H9 (cell line): Measurements from ENCODE around the gene PRPF38B. TPM values are rescaled to one million over a fixed set of nuclear protein-coding genes. Genes with fewer than 3 reads are reported as not detected.

ENCODE experiments used
- DNase-seq: peaks from one replicate; pipeline ENCODE4 v3.0.0-alpha.2; 2017
- H2AFZ ChIP-seq: one replicate; pipeline ENCODE4 v1.6.1; 2013; ENCODE audit warnings: mild to moderate bottlenecking, low read length, control low read depth, moderate library complexity
- H2AK5ac ChIP-seq: 2 replicates; pipeline ENCODE4 v1.6.1; 2013; ENCODE audit warnings: low read length, control low read depth, mixed read lengths; ENCODE audit not compliant: insufficient read length
- H2BK120ac ChIP-seq: one replicate; pipeline ENCODE4 v1.6.1; 2013; ENCODE audit warnings: low read depth, mild to moderate bottlenecking, low read length, control low read depth, inconsistent platforms; ENCODE audit not compliant: poor library complexity, severe bottlenecking
- H2BK12ac ChIP-seq: 2 replicates; pipeline ENCODE4 v1.6.1; 2013; ENCODE audit warnings: low read length, control low read depth, mixed read lengths, low read depth; ENCODE audit not compliant: insufficient read length
- H2BK15ac ChIP-seq: 2 replicates; pipeline ENCODE4 v1.6.1; 2013; ENCODE audit warnings: low read depth, low read length, control low read depth
- H2BK20ac ChIP-seq: one replicate; pipeline ENCODE4 v1.6.1; 2013; ENCODE audit warnings: low read depth, mild to moderate bottlenecking, low read length, control low read depth, inconsistent platforms; ENCODE audit not compliant: poor library complexity, severe bottlenecking
- H2BK5ac ChIP-seq: 2 replicates; pipeline ENCODE4 v1.6.1; 2013; ENCODE audit warnings: low read length, control low read depth, mixed read lengths; ENCODE audit not compliant: insufficient read length
- H3K14ac ChIP-seq: 2 replicates; pipeline ENCODE4 v1.6.1; 2013; ENCODE audit warnings: low read length, control low read depth; ENCODE audit not compliant: insufficient read depth
- H3K18ac ChIP-seq: 2 replicates; pipeline ENCODE4 v1.6.1; 2013; ENCODE audit warnings: low read depth, mild to moderate bottlenecking, mixed read lengths, low read length, control low read depth; ENCODE audit not compliant: insufficient read length
- H3K23ac ChIP-seq: 2 replicates; pipeline ENCODE4 v1.6.1; 2013; ENCODE audit warnings: low read length, control low read depth, mixed read lengths, low read depth; ENCODE audit not compliant: insufficient read length
- H3K23me2 ChIP-seq: 2 replicates; pipeline ENCODE4 v1.6.1; 2013; ENCODE audit warnings: low read depth, mild to moderate bottlenecking, mixed read lengths, low read length, control low read depth; ENCODE audit not compliant: insufficient read length, poor library complexity, severe bottlenecking
- H3K27ac ChIP-seq: 2 replicates; pipeline ENCODE4 v1.5.1; 2013; ENCODE audit warnings: low read length, control low read depth, mixed read lengths, low read depth; ENCODE audit not compliant: insufficient read length
- H3K27me3 ChIP-seq: 2 replicates; pipeline ENCODE4 v1.6.1; 2013; ENCODE audit warnings: low read length, control low read depth, inconsistent platforms; ENCODE audit not compliant: insufficient read depth
- H3K4ac ChIP-seq: 2 replicates; pipeline ENCODE4 v1.6.1; 2013; ENCODE audit warnings: low read depth, mild to moderate bottlenecking, control low read depth, inconsistent platforms, low read length, moderate library complexity
- H3K4me1 ChIP-seq: 2 replicates; pipeline ENCODE4 v1.6.1; 2013; ENCODE audit warnings: low read length, control low read depth, inconsistent platforms; ENCODE audit not compliant: insufficient read depth
- H3K4me2 ChIP-seq: 2 replicates; pipeline ENCODE4 v1.6.1; 2013; ENCODE audit warnings: low read length, control low read depth, mixed read lengths; ENCODE audit not compliant: insufficient read length, insufficient read depth
- H3K56ac ChIP-seq: 2 replicates; pipeline ENCODE4 v1.6.1; 2013; ENCODE audit warnings: low read depth, mild to moderate bottlenecking, mixed read lengths, low read length, control low read depth; ENCODE audit not compliant: insufficient read length
- H3K79me1 ChIP-seq: 2 replicates; pipeline ENCODE4 v1.6.1; 2013; ENCODE audit warnings: low read depth, mild to moderate bottlenecking, moderate library complexity, low read length, control low read depth, inconsistent platforms; ENCODE audit not compliant: insufficient read depth, poor library complexity, severe bottlenecking
- H3K79me2 ChIP-seq: 2 replicates; pipeline ENCODE4 v1.6.1; 2013; ENCODE audit warnings: low read length, control low read depth, inconsistent platforms; ENCODE audit not compliant: insufficient read depth
- H3K9ac ChIP-seq: 2 replicates; pipeline ENCODE4 v1.6.1; 2013; ENCODE audit warnings: low read length, control low read depth, mixed read lengths; ENCODE audit not compliant: insufficient read length; ENCODE audit errors: extremely low read depth
- H3K9me3 ChIP-seq: one replicate; pipeline ENCODE4 v1.6.1; 2013; ENCODE audit warnings: low read depth, low read length, inconsistent platforms; ENCODE audit not compliant: control insufficient read depth
- H3T11ph ChIP-seq: one replicate; pipeline ENCODE4 v1.6.1; 2013; ENCODE audit warnings: mild to moderate bottlenecking, low read length, control low read depth, inconsistent platforms
- H4K20me1 ChIP-seq: one replicate; pipeline ENCODE4 v1.6.1; 2013; ENCODE audit not compliant: control insufficient read depth, insufficient read length, insufficient read depth
- H4K5ac ChIP-seq: 2 replicates; pipeline ENCODE4 v1.6.1; 2013; ENCODE audit warnings: low read depth, mild to moderate bottlenecking, mixed read lengths, low read length, control low read depth; ENCODE audit not compliant: insufficient read length
- H4K8ac ChIP-seq: replicated peaks from 2 replicates; pipeline ENCODE4 v1.6.1; 2013; ENCODE audit warnings: low read length, control low read depth, mixed read lengths, low read depth; ENCODE audit not compliant: insufficient read length
- H4K91ac ChIP-seq: 2 replicates; pipeline ENCODE4 v1.6.1; 2013; ENCODE audit warnings: low read depth, mild to moderate bottlenecking, moderate library complexity, mixed read lengths, low read length, control low read depth; ENCODE audit not compliant: insufficient read length
- H3K27ac Mint-ChIP-seq, 3 experiments: 2 replicates in 2 of 3; 3 replicates in 1 of 3; pipeline ENCODE4 v1.8.0; 2020 to 2021; ENCODE audit warnings: mixed read lengths in 3 of 3, mild to moderate bottlenecking in 1 of 3, moderate library complexity in 1 of 3
- H3K27me3 Mint-ChIP-seq: 2 replicates; pipeline ENCODE4 v1.8.0; 2021; ENCODE audit warnings: low read depth, mild to moderate bottlenecking, moderate library complexity, mixed read lengths
- H3K36me3 Mint-ChIP-seq, 3 experiments: 2 replicates in 2 of 3; 3 replicates in 1 of 3; pipeline ENCODE4 v1.8.0; 2020 to 2021; ENCODE audit warnings: low read depth in 3 of 3, mixed read lengths in 3 of 3; ENCODE audit not compliant: insufficient read depth in 1 of 3
- H3K4me1 Mint-ChIP-seq, 2 experiments: 2 replicates each; pipeline ENCODE4 v1.8.0; 2020; ENCODE audit warnings: mixed read lengths in 2 of 2
- H3K4me3 Mint-ChIP-seq, 2 experiments: 2 replicates in 1 of 2; 3 replicates in 1 of 2; pipeline ENCODE4 v1.8.0; 2020 to 2021; ENCODE audit warnings: mild to moderate bottlenecking in 2 of 2, mixed read lengths in 2 of 2, moderate library complexity in 1 of 2
- H3K9me3 Mint-ChIP-seq, 2 experiments: 2 replicates in 1 of 2; 3 replicates in 1 of 2; pipeline ENCODE4 v1.8.0; 2020; ENCODE audit warnings: mild to moderate bottlenecking in 2 of 2, mixed read lengths in 2 of 2, moderate library complexity in 1 of 2
- CTCF ChIP-seq: fragments of 200-600 bp; sonication (generic); conservative IDR thresholded peaks from 3 replicates; pipeline ENCODE4 v1.8.0; 2021; ENCODE audit warnings: antibody characterized with exemption, mild to moderate bottlenecking
- WGBS: extraction: QIAGEN DNeasy Blood & Tissue Kit; methylation state at CpG from one replicate; pipeline ENCODE4 v1.1.7; 2013; ENCODE audit warnings: missing lambda C conversion rate, low lambda C conversion rate, mixed read lengths; ENCODE audit not compliant: insufficient read length; ENCODE audit errors: extremely low coverage; 5-methylcytosine and 5-hydroxymethylcytosine counted together
- total RNA-seq: library from RNA; stranded (reverse); gene quantifications from 2 replicates; pipeline ENCODE4 v1.2.1, GENCODE V29; 2021

PRPF38B gene
- total RNA-seq, 1 experiment from 2014 or later: 60.0 TPM

- Histone ChIP-seq H4K5ac (no peak overlapping the region), H2BK12ac (no peak overlapping the region), H3K23ac (no peak overlapping the region), H2BK15ac (no peak overlapping the region), H3K79me2 (no peaks in the 10 kb centered on the region), H3K27ac (no peak overlapping the region), H3T11ph (no peak overlapping the region), H3K18ac (no peak overlapping the region), H3K4me2 (no peak overlapping the region), H3K4ac (no peak overlapping the region), H4K20me1 (no peaks in the 10 kb centered on the region), H3K9ac (no peak overlapping the region), H2BK120ac (no peak overlapping the region), H3K14ac (no peak overlapping the region), H2BK20ac (no peak overlapping the region), H2AK5ac (no peak overlapping the region), H2BK5ac (no peak overlapping the region), H2AFZ (no peak overlapping the region), H3K27me3 (no peaks in the 10 kb centered on the region), H3K79me1 (no peaks in the 10 kb centered on the region), H3K9me3 (no peaks in the 10 kb centered on the region), H4K8ac (no peak overlapping the region), H3K23me2 (no peaks in the 10 kb centered on the region), H3K56ac (no peak overlapping the region), H3K4me1 (no peaks in the 10 kb centered on the region), H4K91ac (no peak overlapping the region)
- peaks cover 5 to 29% (median 14%) of the 10 kb centered on the region in 3 experiments; a peak in 6 of 7 replicates for H3K36me3 Mint-ChIP-seq
- H3K27ac Mint-ChIP-seq: no peak overlapping the region
- no peak for DNase-seq
- no peak for TF ChIP-seq CTCF
- no peak overlapping the region for H3K4me3 Mint-ChIP-seq
- WGBS: no CpG with 5 or more reads among the region's 2 CpGs
- no peaks in the 10 kb centered on the region for H3K9me3 Mint-ChIP-seq
- H3K4me1 Mint-ChIP-seq: peaks cover 0 to 6% of the 10 kb centered on the region in 2 experiments; a peak in 2 of 4 replicates
- H3K27me3 Mint-ChIP-seq: no peaks in the 10 kb centered on the region; the same call in 1 of the 2 replicates
Observed at GRCh38 chr1:108704496-108704895, 12.4 kb downstream of the PRPF38B start.
